BJ (cell line): Measurements from ENCODE around the gene NDUFS4. TPM values are rescaled to one million over a fixed set of nuclear protein-coding genes. Genes with fewer than 3 reads are reported as not detected.

Experiments
- CTCF ChIA-PET: fragments of 350-600 bp; formaldehyde crosslinking; extraction: SDS; loops from one replicate; lab custom pipeline; 2021; ENCODE audit warnings: antibody characterized with exemption, inconsistent platforms; lab: Yijun Ruan, JAX
- POLR2A ChIA-PET: fragments of 300-600 bp; sonication (Branson Sonifier 250); formaldehyde crosslinking; extraction: SDS; loops from one replicate; lab custom pipeline; 2021; ENCODE audit warnings: antibody characterized with exemption; lab: Charles Lee
- DNase-seq: peaks from one replicate; pipeline ENCODE4 v3.0.0-alpha.2; 2011; ENCODE audit warnings: low read depth
- H3K27me3 ChIP-seq: 2 replicates; pipeline ENCODE4 v1.6.0; 2011; ENCODE audit warnings: low read length; ENCODE audit not compliant: control insufficient read depth, insufficient read depth
- H3K36me3 ChIP-seq: 2 replicates; pipeline ENCODE4 v1.5.1; 2011; ENCODE audit warnings: low read length; ENCODE audit not compliant: control insufficient read depth, insufficient read depth
- H3K4me3 ChIP-seq: 2 replicates; pipeline ENCODE4 v1.5.1; 2011; ENCODE audit warnings: low read depth, mild to moderate bottlenecking, control low read depth, low read length
- polyA plus RNA-seq: library from polyadenylated mRNA; depleted of rRNA; stranded (reverse); fragments of >200 nt; gene quantifications from 2 replicates; pipeline ENCODE4 v1.2.3, GENCODE V29; 2011
- TF ChIP-seq, protein P1 (sequence below): IDR thresholded peaks from 2 replicates; pipeline ENCODE4 v1.5.1; 2011; ENCODE audit warnings: low read depth, mild to moderate bottlenecking, control low read depth, inconsistent platforms, low read length, moderate library complexity; ENCODE audit not compliant: insufficient read depth

Gene NDUFS4
- polyA plus RNA-seq, 1 experiment = 51.6 TPM

DNA sequence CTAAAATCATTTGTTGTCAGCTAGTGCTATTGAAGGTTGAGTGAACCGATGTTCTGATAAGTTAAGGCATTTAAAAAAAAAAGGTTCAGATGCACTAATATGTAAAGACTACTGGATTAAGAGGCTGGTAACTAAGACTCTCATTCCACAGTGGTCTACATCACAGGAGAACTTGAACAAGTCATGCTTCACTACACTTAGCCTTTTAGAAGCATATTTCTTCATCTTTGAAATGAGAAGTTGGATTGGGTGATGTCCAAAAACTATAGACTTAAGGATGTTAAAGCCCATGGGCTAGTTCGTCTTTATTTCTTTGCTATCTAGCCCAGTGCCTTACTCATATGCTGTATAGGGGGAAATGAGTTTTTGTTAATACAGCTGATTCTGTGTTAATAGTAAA lies 107.2 kb downstream of the NDUFS4 start:
- DNase-seq = no peak
- H3K4me3 ChIP-seq = no peak overlapping the region
- ChIA-PET CTCF (no interaction called here), POLR2A (no interaction called here)
- H3K36me3 ChIP-seq = no peaks in the 10 kb centered on the region
- TF ChIP-seq, protein P1, sequence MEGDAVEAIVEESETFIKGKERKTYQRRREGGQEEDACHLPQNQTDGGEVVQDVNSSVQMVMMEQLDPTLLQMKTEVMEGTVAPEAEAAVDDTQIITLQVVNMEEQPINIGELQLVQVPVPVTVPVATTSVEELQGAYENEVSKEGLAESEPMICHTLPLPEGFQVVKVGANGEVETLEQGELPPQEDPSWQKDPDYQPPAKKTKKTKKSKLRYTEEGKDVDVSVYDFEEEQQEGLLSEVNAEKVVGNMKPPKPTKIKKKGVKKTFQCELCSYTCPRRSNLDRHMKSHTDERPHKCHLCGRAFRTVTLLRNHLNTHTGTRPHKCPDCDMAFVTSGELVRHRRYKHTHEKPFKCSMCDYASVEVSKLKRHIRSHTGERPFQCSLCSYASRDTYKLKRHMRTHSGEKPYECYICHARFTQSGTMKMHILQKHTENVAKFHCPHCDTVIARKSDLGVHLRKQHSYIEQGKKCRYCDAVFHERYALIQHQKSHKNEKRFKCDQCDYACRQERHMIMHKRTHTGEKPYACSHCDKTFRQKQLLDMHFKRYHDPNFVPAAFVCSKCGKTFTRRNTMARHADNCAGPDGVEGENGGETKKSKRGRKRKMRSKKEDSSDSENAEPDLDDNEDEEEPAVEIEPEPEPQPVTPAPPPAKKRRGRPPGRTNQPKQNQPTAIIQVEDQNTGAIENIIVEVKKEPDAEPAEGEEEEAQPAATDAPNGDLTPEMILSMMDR = no peak
- H3K27me3 ChIP-seq = no peaks in the 10 kb centered on the region

DNA sequence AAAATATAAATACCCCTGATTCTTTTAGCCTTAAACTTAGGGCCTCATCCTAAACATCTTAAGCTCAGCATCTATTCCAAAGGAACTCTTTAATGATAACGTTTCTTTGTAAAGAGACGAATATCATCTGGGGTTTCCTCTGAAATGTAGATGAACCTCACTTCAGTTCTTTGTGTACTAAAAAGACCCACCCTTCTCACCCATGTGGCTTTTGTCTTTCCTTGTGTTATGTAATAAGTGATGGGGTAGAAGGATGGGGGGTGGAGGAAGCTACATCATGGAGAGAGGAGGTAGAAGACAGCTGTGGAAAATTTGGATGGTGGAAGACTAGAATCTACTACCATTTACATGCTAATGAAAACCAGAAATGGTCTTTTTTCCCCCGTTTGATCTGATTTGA lies 111.0 kb downstream of the NDUFS4 start:
- no peak for DNase-seq
- no peaks in the 10 kb centered on the region; the same call in 1 of the 2 replicates for H3K36me3 ChIP-seq
- ChIA-PET POLR2A (no interaction called here), CTCF (no interaction called here)
- TF ChIP-seq, protein P1 = no peak
- H3K4me3 ChIP-seq = no peak overlapping the region
- no peaks in the 10 kb centered on the region for H3K27me3 ChIP-seq

DNA sequence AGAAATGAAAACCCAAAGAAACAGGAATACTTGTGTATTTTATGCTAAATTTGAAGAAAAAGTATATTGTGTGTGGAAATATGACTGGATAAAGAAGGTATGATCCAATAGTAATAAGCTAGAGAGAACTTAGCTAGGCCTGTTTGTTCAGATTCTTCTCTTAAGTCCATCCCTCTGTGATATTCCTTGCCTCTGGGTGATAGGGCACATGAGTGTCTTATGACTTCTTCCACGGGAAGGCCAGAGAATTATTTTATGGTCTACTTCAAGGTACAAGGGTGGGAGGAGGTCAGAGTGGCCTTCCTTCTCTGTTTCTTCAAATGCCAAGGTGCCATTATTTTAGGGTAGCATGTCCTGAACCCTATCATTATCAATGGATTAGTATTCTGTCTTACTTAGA lies 113.7 kb downstream of the NDUFS4 start:
- no peaks in the 10 kb centered on the region for H3K27me3 ChIP-seq
- no peaks in the 10 kb centered on the region; the same call in 1 of the 2 replicates for H3K36me3 ChIP-seq
- TF ChIP-seq, protein P1 = no peak
- ChIA-PET CTCF (no interaction called here), POLR2A (no interaction called here)
- DNase-seq = no peak
- no peak overlapping the region for H3K4me3 ChIP-seq

DNA sequence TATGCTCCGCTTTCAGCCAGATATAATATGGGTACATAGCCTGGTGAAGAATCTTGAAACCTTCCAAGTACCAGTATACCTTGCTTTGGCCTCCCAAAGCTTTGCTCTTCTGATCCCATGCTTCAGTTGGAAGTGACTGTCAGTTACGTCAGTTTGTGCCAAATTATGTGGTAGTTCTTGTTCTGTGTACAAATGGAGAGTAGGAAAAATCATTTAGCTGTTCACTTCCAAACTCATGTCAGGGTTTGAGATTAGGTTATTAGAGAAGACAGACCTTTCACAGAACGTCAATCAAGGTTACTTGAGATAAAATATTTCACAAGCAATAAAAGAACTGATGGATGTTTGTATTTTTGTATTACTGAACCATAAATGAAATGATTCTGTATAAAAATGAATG lies 117.2 kb downstream of the NDUFS4 start:
- H3K36me3 ChIP-seq = no peaks in the 10 kb centered on the region; the same call in 1 of the 2 replicates
- TF ChIP-seq, protein P1 = no peak
- H3K27me3 ChIP-seq = no peaks in the 10 kb centered on the region
- no peak overlapping the region for H3K4me3 ChIP-seq
- DNase-seq = no peak
- POLR2A ChIA-PET = no interaction called here
- CTCF ChIA-PET = no interaction called here

DNA sequence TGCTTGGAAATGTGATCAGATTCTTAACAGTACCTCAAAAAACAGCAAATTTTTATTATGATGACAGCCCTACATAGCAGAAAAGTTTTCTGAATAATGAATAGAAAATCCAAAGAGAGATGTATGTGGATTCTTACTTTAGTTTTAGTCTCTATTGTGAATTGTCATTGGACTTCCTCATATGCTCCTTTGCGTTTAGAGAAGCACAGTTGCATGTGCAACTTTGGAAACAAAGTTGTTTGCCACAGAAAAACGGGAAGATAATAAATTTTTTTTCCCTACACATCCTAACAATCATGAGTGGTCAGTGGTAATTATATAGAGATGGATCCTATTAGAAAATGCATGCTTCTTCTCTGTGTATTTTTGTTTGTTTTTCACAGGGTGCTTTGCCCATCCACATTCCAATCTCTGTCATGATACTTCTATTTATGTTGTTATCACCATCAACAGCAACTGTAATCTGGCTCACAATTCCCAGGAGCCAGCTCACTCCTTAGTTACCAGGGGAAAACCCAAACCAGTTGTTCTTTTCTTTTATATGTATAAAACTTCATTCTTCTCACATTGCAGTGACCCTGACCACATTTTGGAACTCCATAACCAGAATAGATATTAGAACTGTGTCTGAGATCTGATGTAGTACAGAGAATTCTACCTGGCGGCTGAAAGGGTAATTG lies 118.7 kb downstream of the NDUFS4 start:
- CTCF ChIA-PET = no interaction called here
- peak; percentile 1 for DNase-seq
- TF ChIP-seq, protein P1 = no peak
- Histone ChIP-seq H3K27me3 (no peaks in the 10 kb centered on the region), H3K4me3 (no peak overlapping the region), H3K36me3 (no peaks in the 10 kb centered on the region; the same call in 1 of the 2 replicates)
- POLR2A ChIA-PET = no interaction called here
